Activated CD4-positive, alpha-beta T cell treated with anti-CD3 and anti-CD28 coated beads, Interleukin-2, amount 10 ng/mL, durations not matched to agents 24 days and 14 days (primary cell): ENCODE data around the gene TGFBI. TPM values are rescaled to one million over a fixed set of nuclear protein-coding genes. Genes with fewer than 3 reads are reported as not detected.

Source experiments
- DNase-seq: peaks from one replicate; pipeline ENCODE4 v3.0.0; 2022
- H3K27ac Mint-ChIP-seq: one replicate; pipeline ENCODE4 v1.8.0; 2022; ENCODE audit warnings: mild to moderate bottlenecking, mixed read lengths
- H3K27me3 Mint-ChIP-seq: one replicate; pipeline ENCODE4 v1.8.0; 2022; ENCODE audit warnings: mixed read lengths
- H3K36me3 Mint-ChIP-seq: one replicate; pipeline ENCODE4 v1.8.0; 2022; ENCODE audit warnings: low read depth, mild to moderate bottlenecking, mixed read lengths
- H3K4me1 Mint-ChIP-seq: one replicate; pipeline ENCODE4 v1.8.0; 2021; ENCODE audit warnings: mixed read lengths
- H3K4me3 Mint-ChIP-seq: one replicate; pipeline ENCODE4 v1.8.0; 2022; ENCODE audit warnings: mild to moderate bottlenecking, moderate library complexity, mixed read lengths
- H3K9me3 Mint-ChIP-seq: one replicate; pipeline ENCODE4 v1.8.0; 2021; ENCODE audit warnings: mixed read lengths
- intact Hi-C: fragments of 100-400 bp; cut with micrococcal nuclease; formaldehyde crosslinking; loops from one replicate; pipeline ENCODE4 v1.15.1; 2023
- total RNA-seq: library from RNA; stranded (reverse); gene quantifications from 2 replicates; pipeline ENCODE4 v1.2.3, GENCODE V29; 2022

TGFBI gene
- total RNA-seq, 1 donor from 2014 or later = not detected

DNA sequence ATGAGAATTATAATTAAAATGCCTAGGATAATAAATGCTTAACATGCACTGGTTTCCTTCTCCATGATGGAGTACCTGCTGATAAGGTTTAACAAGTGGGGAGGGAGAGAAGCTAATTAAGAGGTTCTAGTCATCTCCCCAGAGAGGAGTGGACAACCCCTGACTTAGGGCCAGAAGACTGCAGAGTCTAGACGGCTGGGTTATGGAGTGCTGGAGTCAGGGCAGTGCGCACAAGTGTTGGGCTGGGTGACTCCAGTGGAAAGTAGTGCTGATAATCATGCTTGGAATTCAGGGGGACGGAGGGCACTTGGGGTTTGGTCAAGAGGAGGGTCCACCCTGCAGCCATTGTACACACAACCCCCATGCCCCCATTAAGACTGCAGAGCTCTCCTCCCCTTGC lies 32.8 kb upstream of the TGFBI start:
- Mint-ChIP-seq H3K36me3 (no peaks in the 10 kb centered on the region), H3K4me3 (no peak overlapping the region), H3K27me3 (peaks cover 2% of the 10 kb centered on the region), H3K4me1 (no peaks in the 10 kb centered on the region), H3K9me3 (no peaks in the 10 kb centered on the region), H3K27ac (no peak overlapping the region)
- no peak for DNase-seq
- intact Hi-C loops = no loop called here

DNA sequence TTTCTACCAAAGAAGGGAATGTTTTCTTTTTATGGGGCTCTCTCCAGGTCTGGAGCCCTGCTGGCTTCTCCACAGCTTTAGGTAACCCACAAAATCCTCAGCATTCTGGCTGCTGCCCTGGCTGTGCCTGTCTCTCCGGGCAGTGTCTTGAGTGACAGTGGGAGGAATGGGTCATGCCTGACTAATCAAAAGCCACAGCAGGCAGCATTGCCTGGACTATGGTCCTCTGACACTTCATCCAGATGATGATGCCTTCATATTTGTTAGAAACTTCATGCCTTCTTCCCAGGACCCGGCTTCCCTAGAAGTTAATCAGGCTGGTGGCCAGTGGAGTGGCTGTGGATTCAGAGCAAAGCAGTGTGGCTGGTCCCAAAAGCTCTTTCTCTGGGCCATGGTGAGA lies 32.2 kb upstream of the TGFBI start:
- no peaks in the 10 kb centered on the region for H3K36me3 Mint-ChIP-seq
- intact Hi-C loops = no loop called here
- H3K4me1 Mint-ChIP-seq = no peaks in the 10 kb centered on the region

DNA sequence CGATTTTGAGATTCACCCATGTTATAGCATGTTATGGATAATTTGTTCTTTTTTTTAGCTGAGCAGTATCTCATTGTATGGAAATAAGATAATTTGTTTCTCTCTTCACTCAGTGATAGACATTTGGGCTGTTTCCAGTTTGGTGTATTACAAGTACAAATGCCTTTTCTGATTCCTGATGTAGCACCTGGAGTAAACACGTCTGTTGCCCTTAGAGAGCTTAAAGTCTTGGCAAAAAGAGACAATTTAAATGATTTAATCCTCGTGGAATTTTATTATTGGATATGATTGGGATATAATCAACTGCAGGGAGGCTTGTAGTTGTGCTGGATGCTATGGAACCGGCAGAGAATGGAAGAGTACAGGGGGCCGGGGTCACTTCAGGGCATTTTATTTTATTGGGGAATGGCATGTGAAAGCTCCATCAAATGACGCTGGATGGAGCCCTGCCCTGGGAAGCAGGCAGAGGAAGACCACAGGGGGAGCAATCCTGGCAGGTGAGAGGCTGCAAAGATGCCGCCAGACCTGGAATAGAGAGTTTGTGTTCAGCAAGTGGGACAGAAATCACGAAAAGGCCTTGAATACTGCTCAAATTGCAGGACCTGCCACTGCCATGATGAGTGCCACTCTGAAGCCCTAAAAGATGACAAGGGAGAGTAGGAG lies 31.0 kb upstream of the TGFBI start:
- Mint-ChIP-seq H3K27ac (no peak overlapping the region), H3K9me3 (no peaks in the 10 kb centered on the region), H3K4me1 (no peaks in the 10 kb centered on the region), H3K36me3 (no peaks in the 10 kb centered on the region), H3K4me3 (no peak overlapping the region), H3K27me3 (peaks cover 2% of the 10 kb centered on the region)
- intact Hi-C loops = no loop called here
- no peak for DNase-seq

More for the DNA sequence above, 32.2 kb upstream of the TGFBI start:
- no peak for DNase-seq
- Mint-ChIP-seq H3K4me3 (no peak overlapping the region), H3K27ac (no peak overlapping the region), H3K9me3 (no peaks in the 10 kb centered on the region), H3K27me3 (peaks cover 2% of the 10 kb centered on the region)

- intact Hi-C loops = no loop called here
- DNase-seq = no peak
- Mint-ChIP-seq H3K4me1 (no peaks in the 10 kb centered on the region), H3K4me3 (no peak overlapping the region), H3K27ac (no peak overlapping the region), H3K27me3 (peaks cover 2% of the 10 kb centered on the region), H3K36me3 (no peaks in the 10 kb centered on the region), H3K9me3 (no peaks in the 10 kb centered on the region)
Measured at GRCh38 chr5:135998889-135999288, 29.9 kb upstream of the TGFBI start.

GRCh38 chr5:135999406-136000139 lies 29.2 kb upstream of the TGFBI start:
- Mint-ChIP-seq H3K27me3 (peaks cover 2% of the 10 kb centered on the region), H3K4me3 (no peak overlapping the region), H3K36me3 (no peaks in the 10 kb centered on the region), H3K9me3 (no peaks in the 10 kb centered on the region), H3K27ac (no peak overlapping the region), H3K4me1 (no peaks in the 10 kb centered on the region)
- intact Hi-C loops = no loop called here
- no peak for DNase-seq

GRCh38 chr5:136000147-136000546 lies 28.6 kb upstream of the TGFBI start:
- H3K9me3 Mint-ChIP-seq = no peaks in the 10 kb centered on the region
- H3K4me3 Mint-ChIP-seq = no peak overlapping the region
- intact Hi-C loops = no loop called here
- H3K36me3 Mint-ChIP-seq = no peaks in the 10 kb centered on the region
- no peak for DNase-seq
- H3K27me3 Mint-ChIP-seq = peaks cover 2% of the 10 kb centered on the region
- no peak overlapping the region for H3K27ac Mint-ChIP-seq
- H3K4me1 Mint-ChIP-seq = no peaks in the 10 kb centered on the region

DNA sequence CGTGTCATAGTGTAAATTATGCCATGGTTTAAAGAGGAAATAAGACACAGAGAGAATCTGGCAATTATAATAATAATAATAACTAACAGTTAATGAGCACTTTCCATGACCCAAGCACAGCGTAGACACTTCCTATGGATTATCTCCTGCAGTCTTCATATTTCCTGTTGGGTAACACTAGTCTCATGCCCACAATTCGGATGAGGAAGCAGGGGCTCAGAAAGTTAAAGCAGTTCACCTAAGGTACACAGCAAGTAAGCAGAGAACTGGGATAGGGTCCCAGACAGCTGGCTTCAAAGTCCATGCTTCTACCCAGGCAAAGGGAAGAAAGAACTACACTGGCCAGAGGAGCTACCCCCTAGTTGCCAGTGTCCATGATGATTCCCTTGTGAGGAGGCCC lies 27.9 kb upstream of the TGFBI start:
- no peak overlapping the region for H3K4me3 Mint-ChIP-seq
- H3K36me3 Mint-ChIP-seq = no peaks in the 10 kb centered on the region
- intact Hi-C loops = no loop called here
- H3K9me3 Mint-ChIP-seq = no peaks in the 10 kb centered on the region
- H3K27me3 Mint-ChIP-seq = peaks cover 2% of the 10 kb centered on the region
- no peaks in the 10 kb centered on the region for H3K4me1 Mint-ChIP-seq
- no peak for DNase-seq
- no peak overlapping the region for H3K27ac Mint-ChIP-seq

DNA sequence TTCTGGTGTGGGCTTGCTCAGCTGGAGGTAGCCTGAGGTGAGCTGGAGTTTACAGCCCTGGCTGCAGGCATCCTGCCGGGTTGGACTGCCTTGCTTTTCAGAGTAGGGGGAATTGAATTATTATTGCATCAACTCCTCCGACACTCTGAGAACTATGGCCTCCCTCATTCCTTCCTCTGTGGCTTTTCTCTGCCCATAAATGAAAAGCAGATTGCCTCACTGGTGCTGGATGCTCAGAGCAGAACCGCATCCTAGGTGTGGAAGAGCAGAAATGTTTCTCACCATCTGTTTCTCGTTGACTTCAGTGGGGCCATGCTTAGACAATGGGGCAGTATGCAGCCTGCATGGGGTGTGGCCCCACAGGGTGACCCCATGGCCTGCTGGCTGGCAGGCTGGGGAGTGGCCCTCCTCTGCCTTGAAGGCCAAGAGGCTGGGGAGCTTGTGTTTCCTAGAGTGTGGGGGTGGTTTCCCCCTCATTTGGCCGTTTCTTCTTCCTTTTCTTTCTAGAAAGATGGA lies 27.3 kb upstream of the TGFBI start:
- H3K27me3 Mint-ChIP-seq = peaks cover 2% of the 10 kb centered on the region
- intact Hi-C loops = no loop called here
- H3K4me3 Mint-ChIP-seq = no peak overlapping the region
- DNase-seq = no peak
- no peak overlapping the region for H3K27ac Mint-ChIP-seq
- no peaks in the 10 kb centered on the region for H3K4me1 Mint-ChIP-seq
- no peaks in the 10 kb centered on the region for H3K9me3 Mint-ChIP-seq
- no peaks in the 10 kb centered on the region for H3K36me3 Mint-ChIP-seq

DNA sequence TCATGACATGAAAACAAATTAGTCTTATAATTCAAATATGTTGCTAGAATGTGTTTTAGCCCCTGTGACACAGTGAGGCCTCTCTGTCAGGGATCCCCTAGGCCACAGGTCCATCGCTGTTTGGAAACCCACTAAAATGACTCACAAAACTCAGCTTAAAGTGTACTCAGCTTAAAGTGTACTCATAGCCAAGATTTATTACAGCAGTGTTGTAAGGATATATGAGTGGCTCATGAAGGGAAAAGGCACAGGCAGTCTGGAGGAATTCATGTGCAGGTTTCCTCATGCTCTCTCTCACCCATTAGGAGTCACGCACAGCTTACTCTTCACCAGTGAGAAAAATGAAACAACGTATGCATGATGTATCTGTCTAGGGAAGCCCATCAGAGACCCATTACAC lies 24.4 kb upstream of the TGFBI start:
- Mint-ChIP-seq H3K27me3 (peaks cover 2% of the 10 kb centered on the region), H3K27ac (no peak overlapping the region), H3K4me3 (no peak overlapping the region), H3K9me3 (no peaks in the 10 kb centered on the region), H3K4me1 (no peaks in the 10 kb centered on the region), H3K36me3 (no peaks in the 10 kb centered on the region)
- DNase-seq = no peak
- intact Hi-C loops = no loop called here

DNA sequence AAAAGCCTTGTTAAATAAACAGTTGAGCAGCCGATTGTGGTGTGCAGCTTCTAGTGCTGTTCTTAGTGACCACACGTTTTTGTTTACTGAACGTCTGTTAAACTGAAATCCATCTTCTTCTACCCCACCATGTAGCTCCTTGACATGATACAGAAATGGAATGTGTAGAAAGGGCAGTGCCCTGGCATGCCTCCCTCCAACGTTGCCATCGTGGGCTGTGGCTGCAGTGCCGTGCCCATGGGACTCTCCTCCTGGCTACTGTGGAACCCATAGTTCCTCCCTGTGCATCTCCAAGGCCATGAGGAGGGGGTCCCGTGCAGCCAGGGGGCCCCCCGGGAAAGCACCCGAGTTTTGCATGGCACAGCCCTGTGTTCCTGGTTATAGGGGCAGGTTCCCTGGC lies 23.3 kb upstream of the TGFBI start:
- H3K9me3 Mint-ChIP-seq = no peaks in the 10 kb centered on the region
- intact Hi-C loops = no loop called here
- H3K27ac Mint-ChIP-seq = no peak overlapping the region
- peaks cover 4% of the 10 kb centered on the region for H3K27me3 Mint-ChIP-seq
- DNase-seq = no peak
- H3K36me3 Mint-ChIP-seq = no peaks in the 10 kb centered on the region
- no peak overlapping the region for H3K4me3 Mint-ChIP-seq
- H3K4me1 Mint-ChIP-seq = no peaks in the 10 kb centered on the region

DNA sequence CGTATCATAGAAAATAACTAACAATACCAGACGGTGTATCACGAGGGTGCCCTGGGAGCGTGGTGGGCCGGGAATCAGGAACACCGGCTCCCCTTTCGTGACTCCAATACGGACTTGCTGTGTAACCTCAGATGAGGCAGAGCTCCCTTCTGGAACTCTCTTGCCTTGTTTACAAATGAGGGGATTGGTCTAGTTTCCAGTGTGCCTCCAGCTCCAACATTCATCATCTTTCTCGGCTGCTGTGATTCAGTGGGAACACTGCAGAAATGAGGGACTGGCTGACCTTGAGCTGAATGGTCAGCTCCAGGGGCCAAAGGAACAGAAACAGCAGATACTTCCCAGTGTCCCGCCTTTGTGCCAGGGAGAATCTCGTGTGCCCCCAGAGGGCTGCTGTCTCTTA lies 22.6 kb upstream of the TGFBI start:
- Mint-ChIP-seq H3K27ac (no peak overlapping the region), H3K27me3 (peaks cover 2% of the 10 kb centered on the region)
- intact Hi-C loops = no loop called here

GRCh38 chr5:136006761-136007251 lies 22.0 kb upstream of the TGFBI start:
- H3K27me3 Mint-ChIP-seq = peaks cover 5% of the 10 kb centered on the region
- H3K4me3 Mint-ChIP-seq = no peak overlapping the region
- no peak for DNase-seq
- H3K27ac Mint-ChIP-seq = no peak overlapping the region
- no peaks in the 10 kb centered on the region for H3K36me3 Mint-ChIP-seq
- H3K4me1 Mint-ChIP-seq = no peaks in the 10 kb centered on the region
- intact Hi-C loops = no loop called here
- no peaks in the 10 kb centered on the region for H3K9me3 Mint-ChIP-seq

More for the DNA sequence above, 22.6 kb upstream of the TGFBI start:
- no peak overlapping the region for H3K4me3 Mint-ChIP-seq
- no peaks in the 10 kb centered on the region for H3K36me3 Mint-ChIP-seq
- H3K4me1 Mint-ChIP-seq = no peaks in the 10 kb centered on the region
- no peaks in the 10 kb centered on the region for H3K9me3 Mint-ChIP-seq
- no peak for DNase-seq

GRCh38 chr5:136007271-136007670 lies 21.5 kb upstream of the TGFBI start:
- no peaks in the 10 kb centered on the region for H3K4me1 Mint-ChIP-seq
- intact Hi-C loops = no loop called here
- H3K4me3 Mint-ChIP-seq = no peak overlapping the region
- DNase-seq = no peak
- no peaks in the 10 kb centered on the region for H3K36me3 Mint-ChIP-seq
- no peaks in the 10 kb centered on the region for H3K9me3 Mint-ChIP-seq
- no peak overlapping the region for H3K27ac Mint-ChIP-seq
- H3K27me3 Mint-ChIP-seq = peaks cover 8% of the 10 kb centered on the region

DNA sequence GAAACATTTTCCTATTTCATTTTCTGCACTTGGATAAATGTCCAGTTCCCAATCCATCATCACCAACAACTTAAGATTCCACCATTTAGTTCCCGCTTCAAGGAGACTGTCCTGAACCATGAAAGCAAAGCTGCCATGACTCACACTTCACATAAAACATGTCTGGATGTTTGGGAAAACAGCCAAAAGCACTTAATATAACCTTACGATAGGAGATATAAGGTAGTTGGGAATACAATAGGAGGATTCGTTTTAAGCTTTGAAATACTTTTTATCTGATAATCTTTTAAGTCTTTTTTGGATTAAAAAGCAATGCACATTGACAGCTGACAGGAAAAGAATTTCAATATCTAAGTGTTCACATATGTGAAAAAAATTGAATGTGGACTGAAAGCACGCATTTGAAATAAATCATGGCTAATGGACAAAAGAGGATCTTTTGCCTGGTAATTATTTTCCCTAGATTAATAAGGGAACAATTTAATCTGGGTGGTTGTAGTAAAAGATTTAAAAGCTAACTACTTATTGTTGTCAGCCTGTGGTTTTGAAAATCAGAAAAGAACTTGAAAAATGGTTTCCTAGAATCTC lies 17.3 kb upstream of the TGFBI start:
- Mint-ChIP-seq H3K4me1 (no peaks in the 10 kb centered on the region), H3K36me3 (no peaks in the 10 kb centered on the region), H3K27me3 (peaks cover 27% of the 10 kb centered on the region), H3K27ac (no peak overlapping the region), H3K9me3 (no peaks in the 10 kb centered on the region), H3K4me3 (no peak overlapping the region)
- DNase-seq = no peak
- intact Hi-C loops = no loop called here
